Stomach (tissue), 9 donors: Measurements from ENCODE around the gene C19orf25. TPM values are rescaled to one million over a fixed set of nuclear protein-coding genes. Genes with fewer than 3 reads are reported as not detected.

ENCODE experiments used
- DNase-seq, 2 donors: peaks; one replicate each; pipeline versions ENCODE4 v3.0.0 to v3.0.0-alpha.2; 2013 to 2019
- H3K27ac ChIP-seq, 5 donors: fragments of 200-600 bp in 4 of 5; sonication (generic) in 4 of 5; one replicate each; pipeline ENCODE4 v1.5.1; 2013 to 2019; ENCODE audit warnings: mild to moderate bottlenecking in 1 of 5, moderate library complexity in 1 of 5
- H3K27me3 ChIP-seq, 3 donors: fragments of 200-600 bp; sonication (generic); one replicate each; pipeline ENCODE4 v1.5.1; 2017 to 2019; ENCODE audit warnings: mixed run types in 1 of 3
- H3K36me3 ChIP-seq, 4 donors: fragments of 200-600 bp; sonication (generic); 1 replicate in 3 of 4; 2 replicates in 1 of 4; pipeline ENCODE4 v1.5.1; 2016 to 2019
- H3K4me1 ChIP-seq, 4 donors: fragments of 200-600 bp; sonication (generic); one replicate each; pipeline ENCODE4 v1.5.1; 2016 to 2019
- H3K4me3 ChIP-seq, 4 donors: fragments of 200-600 bp; sonication (generic) in 3 of 4; one replicate each; pipeline ENCODE4 v1.5.1; 2016 to 2019; ENCODE audit warnings: mild to moderate bottlenecking in 1 of 4
- H3K9me3 ChIP-seq, 4 donors: fragments of 200-600 bp; sonication (generic); one replicate each; pipeline ENCODE4 v1.5.1; 2016 to 2019
- CTCF ChIP-seq, 7 experiments: fragments of 450-650 bp in 4 of 7; fragments of 200-600 bp in 3 of 7; sonication (generic) in 3 of 7; IDR thresholded peaks; one replicate each; pipeline ENCODE4 v1.5.1; 2016 to 2019; ENCODE audit warnings: antibody characterized with exemption in 7 of 7, control low read depth in 2 of 7, mild to moderate bottlenecking in 1 of 7
- EP300 ChIP-seq: sonication (generic); formaldehyde crosslinking; IDR thresholded peaks from one replicate; pipeline ENCODE4 v1.6.1; 2017; ENCODE audit warnings: antibody characterized with exemption
- POLR2A ChIP-seq, 4 donors: fragments of 450-650 bp; IDR thresholded peaks; one replicate each; pipeline ENCODE4 v1.6.1; 2016; ENCODE audit warnings: antibody characterized with exemption in 4 of 4, control low read depth in 2 of 4, mild to moderate bottlenecking in 1 of 4, moderate library complexity in 1 of 4
- POLR2AphosphoS5 ChIP-seq, 3 donors: sonication (generic); formaldehyde crosslinking; IDR thresholded peaks; one replicate each; pipeline ENCODE4 v1.6.1; 2016; ENCODE audit warnings: antibody characterized with exemption in 3 of 3
- WGBS, 5 donors: extraction: QIAGEN DNeasy Blood & Tissue Kit in 3 of 5; methylation state at CpG; one replicate each; pipeline versions ENCODE4 v1.1.5 to v1.1.7; 2013 to 2018; 5-methylcytosine and 5-hydroxymethylcytosine counted together
- intact Hi-C: fragments of 100-400 bp; cut with DNase I; formaldehyde crosslinking; loops from one replicate; pipeline ENCODE4 v1.15.1; 2023; ENCODE audit warnings: low total_unique reads
- polyA plus RNA-seq, 3 donors: library from polyadenylated mRNA; stranded (reverse); fragments of 200-250 nt; gene quantifications; one replicate each; pipeline ENCODE4 v1.2.3, GENCODE V29; 2013
- total RNA-seq, 5 donors: library from RNA; depleted of rRNA; stranded (reverse); fragments of >200 nt; gene quantifications; one replicate each; pipeline versions ENCODE4 v1.1.0 to v1.2.3, GENCODE V29; 2014 to 2016
- donor health status: healthy with polysubstance abuse.
- donor health status: Bipolar disorder and iron deficiency.
- donor health status: healthy.

C19orf25 gene
- total and polyA plus RNA-seq, 8 donors, result 5.4 to 84.3 (median 29.1) TPM

GRCh38 chr19:1434577-1435060, 44.4 kb downstream of the C19orf25 start:
- no peak for DNase-seq

GRCh38 chr19:1434040-1434366, 45.0 kb downstream of the C19orf25 start:
- intact Hi-C loops, result no loop called here
- no peak overlapping the region for H3K27ac ChIP-seq
- no peaks in the 10 kb centered on the region for H3K27me3 ChIP-seq
- peaks cover 60 to 71% (median 71%) of the 10 kb centered on the region in 4 donors for H3K36me3 ChIP-seq
- no peak for TF ChIP-seq POLR2AphosphoS5 (IDR thresholded peaks at IDR 0.05)
- TF ChIP-seq EP300, result no peak
- no peak for TF ChIP-seq CTCF (IDR thresholded peaks at IDR 0.05)
- no peak for TF ChIP-seq POLR2A (IDR thresholded peaks at IDR 0.05)
- no peak overlapping the region for H3K4me3 ChIP-seq
- no peak for DNase-seq
- no peaks in the 10 kb centered on the region for H3K9me3 ChIP-seq
- peaks cover 14 to 28% (median 20%) of the 10 kb centered on the region in 4 donors for H3K4me1 ChIP-seq
- WGBS, 5 donors, result 91 to 96% (median 95%) methylated on average over 13 to 17 of the region's 17 CpGs

More at GRCh38 chr19:1434577-1435060, 44.4 kb downstream of the C19orf25 start:
- Histone ChIP-seq H3K27me3 (no peaks in the 10 kb centered on the region), H3K4me3 (no peak overlapping the region), H3K9me3 (no peaks in the 10 kb centered on the region), H3K27ac (no peak overlapping the region), H3K36me3 (peaks cover 55 to 69% (median 67%) of the 10 kb centered on the region in 4 donors), H3K4me1 (peaks cover 13 to 28% (median 21%) of the 10 kb centered on the region in 4 donors)
- no peak for TF ChIP-seq POLR2A (IDR thresholded peaks at IDR 0.05)
- TF ChIP-seq EP300, result no peak
- TF ChIP-seq POLR2AphosphoS5 (IDR thresholded peaks at IDR 0.05), result no peak
- no peak for TF ChIP-seq CTCF (IDR thresholded peaks at IDR 0.05)
- intact Hi-C loops, result no loop called here
- 88 to 89% (median 88%) methylated on average over 29 to 39 of the region's 39 CpGs for WGBS, 5 donors

GRCh38 chr19:1433119-1434039, 45.6 kb downstream of the C19orf25 start:
- Histone ChIP-seq H3K9me3 (no peaks in the 10 kb centered on the region), H3K36me3 (peaks cover 61 to 78% (median 77%) of the 10 kb centered on the region in 4 donors), H3K4me3 (no peak overlapping the region), H3K4me1 (peaks cover 17 to 31% (median 20%) of the 10 kb centered on the region in 4 donors), H3K27me3 (no peaks in the 10 kb centered on the region), H3K27ac (no peak overlapping the region)
- TF ChIP-seq CTCF (IDR thresholded peaks at IDR 0.05) (no peak), POLR2AphosphoS5 (IDR thresholded peaks at IDR 0.05) (no peak), EP300 (no peak), POLR2A (IDR thresholded peaks at IDR 0.05) (no peak)
- DNase-seq, result no peak
- intact Hi-C loops, result no loop called here
- WGBS, 5 donors, result 80 to 86% (median 84%) methylated on average over 23 to 47 of the region's 47 CpGs

GRCh38 chr19:1432507-1432887, 46.5 kb downstream of the C19orf25 start:
- intact Hi-C loops, result no loop called here
- Histone ChIP-seq H3K4me3 (no peak overlapping the region), H3K27ac (no peak overlapping the region), H3K9me3 (no peaks in the 10 kb centered on the region), H3K36me3 (peaks cover 61 to 86% (median 86%) of the 10 kb centered on the region in 4 donors), H3K27me3 (no peaks in the 10 kb centered on the region), H3K4me1 (peaks cover 14 to 25% (median 17%) of the 10 kb centered on the region in 4 donors)
- TF ChIP-seq POLR2A (IDR thresholded peaks at IDR 0.05) (no peak), POLR2AphosphoS5 (IDR thresholded peaks at IDR 0.05) (no peak), EP300 (no peak), CTCF (IDR thresholded peaks at IDR 0.05) (no peak)
- DNase-seq, result no peak
- 90 to 93% (median 91%) methylated on average over 16 of the region's 16 CpGs for WGBS, 5 donors
